Liver (tissue), 9 donors: ENCODE results near the gene LITAFD. TPM values are rescaled to one million over a fixed set of nuclear protein-coding genes. Genes with fewer than 3 reads are reported as not detected.

Experiments
- DNase-seq: peaks from one replicate; pipeline ENCODE4 v3.0.0-alpha.2; 2017; ENCODE audit warnings: low spot score
- H3K27ac ChIP-seq, 2 donors: one replicate each; pipeline ENCODE4 v1.7.0; 2013; ENCODE audit warnings: inconsistent platforms in 2 of 2, low read length in 2 of 2, control low read depth in 1 of 2, low read depth in 1 of 2, mild to moderate bottlenecking in 1 of 2
- H3K27me3 ChIP-seq, 4 donors: one replicate each; pipeline versions ENCODE4 v1.6.1 to v1.7.0; 2013; ENCODE audit warnings: low read length in 3 of 4, inconsistent platforms in 1 of 4, mild to moderate bottlenecking in 1 of 4, moderate library complexity in 1 of 4; ENCODE audit not compliant: control insufficient read depth in 4 of 4, insufficient read depth in 4 of 4
- H3K36me3 ChIP-seq, 4 donors: one replicate each; pipeline versions ENCODE4 v1.6.1 to v1.7.0; 2013; ENCODE audit warnings: low read length in 3 of 4, mild to moderate bottlenecking in 3 of 4, low read depth in 1 of 4, moderate library complexity in 1 of 4; ENCODE audit not compliant: control insufficient read depth in 4 of 4, insufficient read depth in 3 of 4
- H3K4me1 ChIP-seq, 4 donors: one replicate each; pipeline versions ENCODE4 v1.6.1 to v1.7.0; 2013; ENCODE audit warnings: low read length in 3 of 4, mild to moderate bottlenecking in 3 of 4, moderate library complexity in 1 of 4; ENCODE audit not compliant: control insufficient read depth in 4 of 4, insufficient read depth in 4 of 4
- H3K4me3 ChIP-seq, 3 donors: one replicate each; pipeline versions ENCODE4 v1.6.1 to v1.7.0; 2013; ENCODE audit warnings: low read length in 3 of 3, control low read depth in 1 of 3, low read depth in 1 of 3, mild to moderate bottlenecking in 1 of 3
- H3K9ac ChIP-seq, 2 donors: one replicate each; pipeline ENCODE4 v1.7.0; 2013; ENCODE audit warnings: low read length in 2 of 2, mild to moderate bottlenecking in 2 of 2, moderate library complexity in 2 of 2, control low read depth in 1 of 2, low read depth in 1 of 2
- H3K9me3 ChIP-seq, 4 donors: one replicate each; pipeline versions ENCODE4 v1.6.1 to v1.7.0; 2013; ENCODE audit warnings: low read length in 3 of 4; ENCODE audit not compliant: control insufficient read depth in 4 of 4
- ATF3 ChIP-seq: IDR thresholded peaks from 2 replicates; pipeline ENCODE4 v1.6.1; 2016; ENCODE audit warnings: antibody characterized with exemption
- CTCF ChIP-seq: fragments of 150-350 bp; IDR thresholded peaks from 2 replicates; pipeline ENCODE4 v1.5.1; 2017; ENCODE audit warnings: improper control_type of control experiment, low read depth, low read length; ENCODE audit not compliant: missing input control
- FOXA1 ChIP-seq: IDR thresholded peaks from 2 replicates; pipeline ENCODE4 v1.6.1; 2016; ENCODE audit warnings: antibody characterized with exemption
- HNF4A ChIP-seq, 2 donors: conservative IDR thresholded peaks; 2 replicates each; pipeline ENCODE4 v1.6.1; 2016; ENCODE audit warnings: antibody characterized with exemption in 2 of 2, mild to moderate bottlenecking in 2 of 2
- HNF4G ChIP-seq: IDR thresholded peaks from 2 replicates; pipeline ENCODE4 v1.6.1; 2016; ENCODE audit warnings: antibody characterized with exemption
- JUND ChIP-seq, 2 donors: IDR thresholded peaks; 2 replicates each; pipeline ENCODE4 v1.6.1; 2016; ENCODE audit warnings: antibody characterized with exemption in 2 of 2
- MAX ChIP-seq: IDR thresholded peaks from 2 replicates; pipeline ENCODE4 v1.6.1; 2016; ENCODE audit warnings: antibody characterized with exemption
- NR2F2 ChIP-seq: IDR thresholded peaks from 2 replicates; pipeline ENCODE4 v1.6.1; 2016; ENCODE audit warnings: antibody characterized with exemption
- RAD21 ChIP-seq, 2 donors: IDR thresholded peaks; 2 replicates each; pipeline ENCODE4 v1.6.1; 2016; ENCODE audit warnings: antibody characterized with exemption in 2 of 2, mild to moderate bottlenecking in 2 of 2
- RXRA ChIP-seq, 2 donors: IDR thresholded peaks; 2 replicates each; pipeline ENCODE4 v1.6.1; 2017 to 2018; ENCODE audit warnings: antibody characterized with exemption in 2 of 2, mild to moderate bottlenecking in 1 of 2
- SP1 ChIP-seq: IDR thresholded peaks from 2 replicates; pipeline ENCODE4 v1.6.1; 2018; ENCODE audit warnings: antibody characterized with exemption, mild to moderate bottlenecking
- YY1 ChIP-seq: IDR thresholded peaks from 2 replicates; pipeline ENCODE4 v1.6.1; 2016; ENCODE audit warnings: antibody characterized with exemption, mild to moderate bottlenecking
- ZBTB33 ChIP-seq: IDR thresholded peaks from 2 replicates; pipeline ENCODE4 v1.6.1; 2016; ENCODE audit warnings: antibody characterized with exemption
- WGBS: extraction: QIAGEN DNeasy Blood & Tissue Kit; methylation state at CpG from one replicate; pipeline ENCODE4 v1.1.7; 2013; 5-methylcytosine and 5-hydroxymethylcytosine counted together
- polyA plus RNA-seq, 2 donors: library from polyadenylated mRNA; stranded (reverse) in 1 of 2; unstranded in 1 of 2; fragments of 200-250 nt in 1 of 2; fragments of >200 nt in 1 of 2; fragmentation: Nextera tagmentation in 1 of 2; extraction: Ambion mirVana in 1 of 2; gene quantifications; one replicate each; pipeline versions ENCODE4 v1.2.1 to v1.2.3, GENCODE V29; 2013 to 2015
- total RNA-seq, 2 donors: library from RNA; depleted of rRNA; stranded (reverse); fragments of >200 nt; gene quantifications; one replicate each; pipeline ENCODE4 v1.2.3, GENCODE V29; 2014
- donor health status: healthy.
- donor health status: healthy.
- donor health status: healthy.
- donor health status: healthy.
- donor health status: healthy.

The LITAFD gene
- total and polyA plus RNA-seq, 4 donors, result not detected

GRCh38 chr16:8912793-8913192, 30.6 kb downstream of the LITAFD start:
- peaks cover 11 to 78% (median 53%) of the 10 kb centered on the region in 4 donors for H3K36me3 ChIP-seq
- H3K9ac ChIP-seq, result no peak overlapping the region
- 96% methylated on average over 4 of the region's 4 CpGs for whole genome bisulfite sequencing

GRCh38 chr16:8914098-8914497, 31.9 kb downstream of the LITAFD start:
- DNase-seq, result no peak
- Histone ChIP-seq H3K27ac (no peak overlapping the region), H3K9me3 (no peaks in the 10 kb centered on the region), H3K4me1 (no peaks in the 10 kb centered on the region), H3K9ac (no peak overlapping the region), H3K27me3 (no peaks in the 10 kb centered on the region), H3K4me3 (no peak overlapping the region), H3K36me3 (peaks cover 11 to 78% (median 50%) of the 10 kb centered on the region in 4 donors)
- WGBS, result 96% methylated on average over 3 of the region's 3 CpGs
- TF ChIP-seq RAD21 (IDR thresholded peaks at IDR 0.05) (no peak), CTCF (no peak), FOXA1 (no peak), HNF4A (conservative IDR thresholded peaks at IDR 0.05) (no peak), RXRA (IDR thresholded peaks at IDR 0.05) (no peak), YY1 (no peak)

More at GRCh38 chr16:8912793-8913192, 30.6 kb downstream of the LITAFD start:
- TF ChIP-seq FOXA1 (no peak), NR2F2 (no peak), HNF4G (no peak), SP1 (no peak), JUND (IDR thresholded peaks at IDR 0.05) (no peak), YY1 (no peak), ATF3 (no peak), MAX (no peak), RXRA (IDR thresholded peaks at IDR 0.05) (no peak), ZBTB33 (no peak), RAD21 (IDR thresholded peaks at IDR 0.05) (no peak)
- no peak overlapping the region for H3K4me3 ChIP-seq
- H3K27ac ChIP-seq, result no peak overlapping the region
- no peaks in the 10 kb centered on the region for H3K4me1 ChIP-seq
- no peak for DNase-seq
- no peaks in the 10 kb centered on the region for H3K9me3 ChIP-seq
- H3K27me3 ChIP-seq, result no peaks in the 10 kb centered on the region

GRCh38 chr16:8915722-8916301, 33.7 kb downstream of the LITAFD start:
- H3K27ac ChIP-seq, result no peak overlapping the region
- DNase-seq, result no peak
- H3K27me3 ChIP-seq, result no peaks in the 10 kb centered on the region
- no peak overlapping the region for H3K9ac ChIP-seq
- no peak overlapping the region for H3K4me3 ChIP-seq
- H3K4me1 ChIP-seq, result no peaks in the 10 kb centered on the region
- WGBS, result 94% methylated on average over 7 of the region's 7 CpGs
- TF ChIP-seq MAX, result no peak
- TF ChIP-seq YY1, result no peak
- no peak for TF ChIP-seq RAD21 (IDR thresholded peaks at IDR 0.05)
- TF ChIP-seq NR2F2, result no peak
- no peak for TF ChIP-seq RXRA (IDR thresholded peaks at IDR 0.05)
- no peak for TF ChIP-seq FOXA1
- H3K9me3 ChIP-seq, result no peaks in the 10 kb centered on the region
- peaks cover 10 to 76% (median 57%) of the 10 kb centered on the region in 4 donors for H3K36me3 ChIP-seq
